Neural cell (in vitro differentiated cells): ENCODE measurements around the gene IKZF5. TPM values are rescaled to one million over a fixed set of nuclear protein-coding genes. Genes with fewer than 3 reads are reported as not detected.

Source experiments
- H2AFZ ChIP-seq: fragments of 200-600, 300-800 bp; sonication (generic), shearing (Covaris generic); 2 replicates; pipeline ENCODE4 v1.6.0; 2014; ENCODE audit warnings: low read depth, mild to moderate bottlenecking, antibody characterized with exemption, low read length, moderate library complexity
- H3F3A ChIP-seq: fragments of 200-600 bp; shearing (Covaris generic); 2 replicates; pipeline ENCODE4 v1.6.1; 2016; ENCODE audit warnings: mild to moderate bottlenecking, moderate library complexity, mixed read lengths, antibody characterized with exemption, low read length; ENCODE audit not compliant: insufficient read depth, poor library complexity, severe bottlenecking
- H3K27ac ChIP-seq: fragments of 200-600, 300-800 bp; sonication (generic), shearing (Covaris generic); 2 replicates; pipeline ENCODE4 v1.5.1; 2014; ENCODE audit warnings: mild to moderate bottlenecking, low read length, moderate library complexity
- H3K27me3 ChIP-seq: fragments of 300-800, 200-600 bp; sonication (generic), shearing (Covaris generic); 2 replicates; pipeline ENCODE4 v1.6.0; 2014; ENCODE audit warnings: mild to moderate bottlenecking, low read depth, low read length, moderate library complexity; ENCODE audit not compliant: insufficient read depth
- H3K36me3 ChIP-seq: fragments of 300-800, 200-600 bp; sonication (generic), shearing (Covaris generic); 2 replicates; pipeline ENCODE4 v1.5.1; 2014; ENCODE audit warnings: mild to moderate bottlenecking, antibody characterized with exemption, low read length, moderate library complexity; ENCODE audit not compliant: insufficient read depth
- H3K4me2 ChIP-seq: fragments of 300-800, 200-600 bp; sonication (generic), shearing (Covaris generic); 2 replicates; pipeline ENCODE4 v1.6.0; 2014; ENCODE audit warnings: mild to moderate bottlenecking, low read length
- H3K4me3 ChIP-seq: fragments of 300-800, 200-600 bp; sonication (generic), shearing (Covaris generic); 2 replicates; pipeline ENCODE4 v1.5.1; 2014; ENCODE audit warnings: mild to moderate bottlenecking, low read length, moderate library complexity
- H3K79me2 ChIP-seq: fragments of 200-600 bp; shearing (Covaris generic); replicated peaks from 2 replicates; pipeline ENCODE4 v1.6.0; 2014; ENCODE audit warnings: mild to moderate bottlenecking, low read length, moderate library complexity; ENCODE audit not compliant: insufficient read depth
- H3K9ac ChIP-seq: fragments of 300-800, 200-600 bp; sonication (generic), shearing (Covaris generic); 2 replicates; pipeline ENCODE4 v1.6.1; 2016; ENCODE audit warnings: mild to moderate bottlenecking, low read length, mixed read lengths
- H3K9me2 ChIP-seq: fragments of 200-600 bp; shearing (Covaris generic); 2 replicates; pipeline ENCODE4 v1.6.1; 2016; ENCODE audit warnings: mild to moderate bottlenecking, low read length, mixed read lengths; ENCODE audit not compliant: insufficient read depth
- H3K9me3 ChIP-seq: fragments of 200-600, 300-800 bp; sonication (generic), shearing (Covaris generic); 2 replicates; pipeline ENCODE4 v1.6.1; 2016; ENCODE audit warnings: mild to moderate bottlenecking, mixed run types, low read length, moderate library complexity, mixed read lengths
- H4K20me1 ChIP-seq: fragments of 200-600 bp; shearing (Covaris generic); 2 replicates; pipeline ENCODE4 v1.6.1; 2016; ENCODE audit warnings: mild to moderate bottlenecking, mixed run types; ENCODE audit not compliant: insufficient read depth
- CTCF ChIP-seq: fragments of 450-650 bp; IDR thresholded peaks from 2 replicates; pipeline ENCODE4 v1.5.1; 2014; ENCODE audit warnings: antibody characterized with exemption, mild to moderate bottlenecking, moderate library complexity; ENCODE audit not compliant: poor library complexity, severe bottlenecking
- EP300 ChIP-seq: fragments of 450-650 bp; conservative IDR thresholded peaks from 2 replicates; pipeline ENCODE4 v1.6.1; 2014; ENCODE audit warnings: antibody characterized with exemption, mild to moderate bottlenecking, moderate library complexity; ENCODE audit not compliant: poor library complexity, severe bottlenecking
- EZH2 ChIP-seq: fragments of 200-600, 300-800 bp; shearing (Covaris generic), sonication (generic); IDR thresholded peaks from 2 replicates; pipeline ENCODE4 v1.6.1; 2014; ENCODE audit warnings: antibody characterized with exemption, low read length, borderline replicate concordance, mild to moderate bottlenecking; ENCODE audit not compliant: insufficient read depth, poor library complexity, severe bottlenecking
- MXI1 ChIP-seq: fragments of 450-650 bp; conservative IDR thresholded peaks from 2 replicates; pipeline ENCODE4 v1.6.1; 2014; ENCODE audit warnings: antibody characterized with exemption, mild to moderate bottlenecking; ENCODE audit not compliant: poor library complexity, severe bottlenecking
- POLR2AphosphoS5 ChIP-seq: IDR thresholded peaks from 2 replicates; pipeline ENCODE4 v1.6.1; 2012
- RAD21 ChIP-seq: fragments of 450-650 bp; conservative IDR thresholded peaks from 2 replicates; pipeline ENCODE4 v1.6.1; 2014; ENCODE audit warnings: antibody characterized with exemption, mild to moderate bottlenecking, moderate library complexity
- REST ChIP-seq: IDR thresholded peaks from 2 replicates; pipeline ENCODE4 v1.6.1; 2012; ENCODE audit warnings: borderline replicate concordance
- SMC3 ChIP-seq: fragments of 450-650 bp; conservative IDR thresholded peaks from 2 replicates; pipeline ENCODE4 v1.6.1; 2014; ENCODE audit warnings: antibody characterized with exemption, mild to moderate bottlenecking, moderate library complexity; ENCODE audit not compliant: poor library complexity
- TAF1 ChIP-seq: IDR thresholded peaks from 2 replicates; pipeline ENCODE4 v1.6.1; 2012; ENCODE audit warnings: low read depth
- polyA plus RNA-seq: library from polyadenylated mRNA; depleted of rRNA; stranded (reverse); fragments of >200 nt; gene quantifications from 2 replicates; pipeline ENCODE4 v1.2.3, GENCODE V29; 2014

The IKZF5 gene
- polyA plus RNA-seq, 1 donor from 2014 or later: 11.0 TPM

GRCh38 chr10:123031124-123031523, 22.5 kb upstream of the IKZF5 start:
- H3K27ac ChIP-seq: no peak overlapping the region
- H3K27me3 ChIP-seq: no peaks in the 10 kb centered on the region
- no peak overlapping the region for H3K9ac ChIP-seq
- H2AFZ ChIP-seq: no peak overlapping the region
- H3F3A ChIP-seq: no peaks in the 10 kb centered on the region
- H4K20me1 ChIP-seq: no peaks in the 10 kb centered on the region
- H3K36me3 ChIP-seq: peaks cover 8% of the 10 kb centered on the region
- H3K4me3 ChIP-seq: no peak overlapping the region
- TF ChIP-seq RAD21 (no peak), MXI1 (no peak), CTCF (no peak), EZH2 (no peak), TAF1 (no peak), POLR2AphosphoS5 (no peak), REST (no peak), SMC3 (no peak), EP300 (no peak)
- no peaks in the 10 kb centered on the region for H3K9me2 ChIP-seq
- no peaks in the 10 kb centered on the region for H3K9me3 ChIP-seq
- no peaks in the 10 kb centered on the region for H3K79me2 ChIP-seq
- H3K4me2 ChIP-seq: no peak overlapping the region

GRCh38 chr10:123027861-123028260, 19.3 kb upstream of the IKZF5 start:
- no peaks in the 10 kb centered on the region for H3K27me3 ChIP-seq
- no peak overlapping the region for H3K9ac ChIP-seq
- H3K27ac ChIP-seq: no peak overlapping the region
- no peak overlapping the region for H3K4me2 ChIP-seq
- TF ChIP-seq SMC3 (no peak), REST (no peak), CTCF (no peak)
- no peaks in the 10 kb centered on the region for H3K9me3 ChIP-seq
- no peaks in the 10 kb centered on the region for H3K36me3 ChIP-seq
- no peak overlapping the region for H3K4me3 ChIP-seq
- no peak overlapping the region for H2AFZ ChIP-seq
- no peaks in the 10 kb centered on the region for H3F3A ChIP-seq
- no peaks in the 10 kb centered on the region for H4K20me1 ChIP-seq
- no peaks in the 10 kb centered on the region for H3K79me2 ChIP-seq
- H3K9me2 ChIP-seq: no peaks in the 10 kb centered on the region
